Measurements from ENCODE around the gene ZNF732. TPM values are rescaled to one million over a fixed set of nuclear protein-coding genes. Genes with fewer than 3 reads are reported as not detected.
"Not testable (repeated sequence)": the region's sequence is repeated elsewhere in the genome, so short reads cannot be mapped to it uniquely, and the experiment has no call there.

The ZNF732 gene
- polyA plus RNA-seq, 3 donors = not detected

- H3K4me2 ChIP-seq (replicated peaks; ENCODE audit: extremely low read depth, low read length, poor library complexity, severe bottlenecking) = no peak overlapping the region
- no CpG with 5 or more reads among the region's 3 CpGs for WGBS (ENCODE audit: insufficient coverage)
- peaks cover 26 to 76% (median 57%) of the 10 kb centered on the region in 7 donors for H3K9me3 Mint-ChIP-seq
Observed at GRCh38 chr4:271492-272103, 33.7 kb downstream of the ZNF732 start.

GRCh38 chr4:259240-259639 is 46.0 kb downstream of the ZNF732 start:
- DNase-seq; H3K27ac ChIP-seq (ENCODE audit: low read depth in 1 of 2, low read length in 2 of 2); H3K79me2 ChIP-seq (ENCODE audit: insufficient read depth, low read length); H3K4me3 Mint-ChIP-seq; H3K4me3 ChIP-seq (replicated peaks in 1 of 3; ENCODE audit: low read depth in 2 of 3, low read length in 3 of 3); H3K36me3 Mint-ChIP-seq; H4K20me1 ChIP-seq (ENCODE audit: insufficient read depth, low read length); H3K4me2 ChIP-seq (replicated peaks; ENCODE audit: extremely low read depth, low read length, poor library complexity, severe bottlenecking); H3K4me1 ChIP-seq (ENCODE audit: control insufficient read depth in 1 of 2, insufficient read depth in 2 of 2, low read length in 2 of 2); H2AFZ ChIP-seq (ENCODE audit: insufficient read depth, low read depth, low read length, poor library complexity, severe bottlenecking); H3K4me1 Mint-ChIP-seq; H3K27ac Mint-ChIP-seq; H3K9ac ChIP-seq (ENCODE audit: insufficient read depth, low read length, poor library complexity, severe bottlenecking); intact Hi-C loops (cut with micrococcal nuclease); H3K36me3 ChIP-seq (replicated peaks in 1 of 2; ENCODE audit: control insufficient read depth in 1 of 2, insufficient read depth in 2 of 2, low read length in 2 of 2); H3K27me3 ChIP-seq (ENCODE audit: control insufficient read depth in 2 of 2, insufficient read depth in 2 of 2, low read length in 2 of 2); H3K27me3 Mint-ChIP-seq (ENCODE audit: low read depth in 3 of 3): not testable (repeated sequence)
- WGBS (ENCODE audit: insufficient coverage) = 83% methylated on average over 6 of the region's 11 CpGs
- peak; percentile 12 for TF ChIP-seq CTCF (IDR thresholded peaks at IDR 0.05)
- peaks cover 32 to 84% (median 70%) of the 10 kb centered on the region in 7 donors for H3K9me3 Mint-ChIP-seq
- peaks cover 58 to 97% of the 10 kb centered on the region in 2 donors for H3K9me3 ChIP-seq (replicated peaks in 1 of 2; ENCODE audit: control insufficient read depth in 1 of 2, insufficient read depth in 1 of 2, low read length in 2 of 2)

More at GRCh38 chr4:271492-272103, 33.7 kb downstream of the ZNF732 start:
- no peaks in the 10 kb centered on the region for H4K20me1 ChIP-seq (ENCODE audit: insufficient read depth, low read length)
- peak overlapping the region in 1 of 3 experiments; percentile 17 for H3K4me3 ChIP-seq (replicated peaks in 1 of 3; ENCODE audit: low read depth in 2 of 3, low read length in 3 of 3)
- H3K4me1 ChIP-seq (ENCODE audit: control insufficient read depth in 1 of 2, insufficient read depth in 2 of 2, low read length in 2 of 2) = no peaks in the 10 kb centered on the region
- no peak overlapping the region for H3K9ac ChIP-seq (ENCODE audit: insufficient read depth, low read length, poor library complexity, severe bottlenecking)
- peaks cover 0 to 2% (median 1%) of the 10 kb centered on the region in 3 donors for H3K27me3 Mint-ChIP-seq (ENCODE audit: low read depth in 3 of 3)
- H3K9me3 ChIP-seq (replicated peaks in 1 of 2; ENCODE audit: control insufficient read depth in 1 of 2, insufficient read depth in 1 of 2, low read length in 2 of 2) = peaks cover 29 to 79% of the 10 kb centered on the region in 2 donors
- no peak overlapping the region for H3K27ac Mint-ChIP-seq
- H3K79me2 ChIP-seq (ENCODE audit: insufficient read depth, low read length) = no peaks in the 10 kb centered on the region
- no peaks in the 10 kb centered on the region for H3K27me3 ChIP-seq (ENCODE audit: control insufficient read depth in 2 of 2, insufficient read depth in 2 of 2, low read length in 2 of 2)
- no peaks in the 10 kb centered on the region for H3K36me3 ChIP-seq (replicated peaks in 1 of 2; ENCODE audit: control insufficient read depth in 1 of 2, insufficient read depth in 2 of 2, low read length in 2 of 2)
- no peaks in the 10 kb centered on the region for H3K4me1 Mint-ChIP-seq
- no peak for TF ChIP-seq CTCF (IDR thresholded peaks at IDR 0.05)
- intact Hi-C loops (cut with micrococcal nuclease) = no loop called here
- no peak for DNase-seq
- H3K4me3 Mint-ChIP-seq = no peak overlapping the region
- no peak overlapping the region for H3K27ac ChIP-seq (ENCODE audit: low read depth in 1 of 2, low read length in 2 of 2)
- H2AFZ ChIP-seq (ENCODE audit: insufficient read depth, low read depth, low read length, poor library complexity, severe bottlenecking) = no peak overlapping the region
- no peaks in the 10 kb centered on the region for H3K36me3 Mint-ChIP-seq

All from CD14-positive monocyte (primary cell).